HCT116 (cell line): Measurements from ENCODE around the gene ELF2. TPM values are rescaled to one million over a fixed set of nuclear protein-coding genes. Genes with fewer than 3 reads are reported as not detected.

ENCODE experiments used
- ATAC-seq: fragments of 200-7000 bp; cut with Tn5 transposase; 2 replicates; pipeline ENCODE4 v1.9.1; 2020; ENCODE audit warnings: mild to moderate bottlenecking, moderate library complexity
- BruUV-seq: library from RNA; stranded (reverse); fragments of 400-500 nt; replicated peaks from 2 replicates; lab custom pipeline; 2021; lab: Mats Ljungman, UMichigan
- CTCF ChIA-PET: fragments of 300-600 bp; sonication (Branson Sonifier 250); formaldehyde crosslinking; loops from one replicate; lab custom pipeline; 2021; ENCODE audit warnings: antibody characterized with exemption; lab: Charles Lee
- POLR2A ChIA-PET: fragments of 300-600, 350-600 bp; sonication (Branson Sonifier 250); formaldehyde crosslinking; loops from one replicate; lab custom pipeline; 2021; ENCODE audit warnings: antibody characterized with exemption; lab: Charles Lee
- RAD21 ChIA-PET, 2 experiments: fragments of 300-600 bp; sonication (Branson Sonifier 250); formaldehyde crosslinking; loops; one replicate each; lab custom pipeline; 2023; ENCODE audit warnings: low total read pairs in 2 of 2; ENCODE audit not compliant: uncharacterized antibody in 2 of 2, unreplicated experiment in 2 of 2, low non-redundant PET in 1 of 2; lab: Charles Lee
- DNase-seq: peaks from one replicate; pipeline ENCODE4 v3.0.0-alpha.2; 2010; ENCODE audit warnings: low read depth, low spot score
- H2AFZ ChIP-seq: fragments of 200-600 bp; shearing (Covaris generic), sonication (generic); 2 replicates; pipeline ENCODE4 v1.6.1; 2017; ENCODE audit warnings: low read depth, mixed run types, mixed read lengths, antibody characterized with exemption, low read length; ENCODE audit not compliant: poor library complexity, severe bottlenecking
- H3K27ac ChIP-seq: 2 replicates; pipeline ENCODE4 v1.5.1; 2012; ENCODE audit warnings: low read depth, low read length
- H3K27me3 ChIP-seq: fragments of 200-600 bp; sonication (generic); 2 replicates; pipeline ENCODE4 v1.6.1; 2016; ENCODE audit warnings: mixed run types, low read length, mixed read lengths; ENCODE audit not compliant: insufficient read depth
- H3K36me3 ChIP-seq, 2 experiments: fragments of 200-500 bp in 1 of 2; fragments of 200-600 bp in 1 of 2; sonication (Bioruptor generic) in 1 of 2; sonication (generic) in 1 of 2; 2 replicates each; pipeline versions ENCODE4 v1.5.1 to v1.6.1; 2014 to 2016; ENCODE audit warnings: low read length in 2 of 2, inconsistent platforms in 1 of 2, mixed read lengths in 1 of 2, mixed run types in 1 of 2; ENCODE audit not compliant: insufficient read depth in 2 of 2, control insufficient read depth in 1 of 2
- H3K4me1 ChIP-seq, 2 experiments: fragments of 200-600 bp in 1 of 2; sonication (generic) in 1 of 2; 2 replicates each; pipeline versions ENCODE4 v1.5.1 to v1.6.1; 2012 to 2017; ENCODE audit warnings: low read length in 2 of 2, inconsistent platforms in 1 of 2, mild to moderate bottlenecking in 1 of 2, mixed read lengths in 1 of 2, mixed run types in 1 of 2, moderate library complexity in 1 of 2; ENCODE audit not compliant: insufficient read depth in 2 of 2, control insufficient read depth in 1 of 2
- H3K4me2 ChIP-seq: fragments of 200-600 bp; sonication (generic); 2 replicates; pipeline ENCODE4 v1.6.1; 2017; ENCODE audit warnings: mixed run types, low read length, mixed read lengths
- H3K4me3 ChIP-seq, 2 experiments: fragments of 200-600 bp in 1 of 2; sonication (generic) in 1 of 2; replicated peaks in 1 of 2; 2 replicates each; pipeline ENCODE4 v1.5.1; 2011 to 2016; ENCODE audit warnings: low read length in 2 of 2, control low read depth in 1 of 2, low read depth in 1 of 2, mild to moderate bottlenecking in 1 of 2, mixed read lengths in 1 of 2, mixed run types in 1 of 2
- H3K79me2 ChIP-seq: fragments of 200-600 bp; sonication (generic); 2 replicates; pipeline ENCODE4 v1.6.1; 2017; ENCODE audit warnings: mild to moderate bottlenecking, mixed run types, low read length, moderate library complexity, mixed read lengths; ENCODE audit not compliant: insufficient read depth
- H3K9ac ChIP-seq: fragments of 200-600 bp; sonication (generic); 2 replicates; pipeline ENCODE4 v1.6.1; 2016; ENCODE audit warnings: low read length, mixed read lengths
- H3K9me2 ChIP-seq: fragments of 200-600 bp; sonication (generic), shearing (Covaris generic); 2 replicates; pipeline ENCODE4 v1.6.1; 2017; ENCODE audit warnings: mixed run types, mild to moderate bottlenecking, moderate library complexity; ENCODE audit not compliant: insufficient read depth
- H3K9me3 ChIP-seq, 2 experiments: fragments of 200-500 bp in 1 of 2; fragments of 200-600 bp in 1 of 2; sonication (Bioruptor generic) in 1 of 2; sonication (generic) in 1 of 2; 2 replicates each; pipeline ENCODE4 v1.6.1; 2014 to 2017; ENCODE audit warnings: low read length in 2 of 2, mixed read lengths in 2 of 2, inconsistent platforms in 1 of 2, low read depth in 1 of 2, mild to moderate bottlenecking in 1 of 2, mixed run types in 1 of 2, moderate library complexity in 1 of 2; ENCODE audit not compliant: control insufficient read depth in 1 of 2, insufficient read depth in 1 of 2
- H4K20me1 ChIP-seq: fragments of 200-600 bp; sonication (generic), shearing (Covaris generic); 2 replicates; pipeline ENCODE4 v1.6.1; 2017; ENCODE audit warnings: mixed run types, mild to moderate bottlenecking, moderate library complexity; ENCODE audit not compliant: insufficient read depth
- ATF3 ChIP-seq: IDR thresholded peaks from 2 replicates; pipeline ENCODE4 v1.6.1; 2012
- CTCF ChIP-seq, 3 experiments: fragments of 200-600 bp in 1 of 3; sonication (generic) in 1 of 3; IDR thresholded peaks in 2 of 3; conservative IDR thresholded peaks in 1 of 3; 2 replicates each; pipeline ENCODE4 v1.5.1; 2012 to 2017; ENCODE audit warnings: low read depth in 2 of 3, low read length in 2 of 3, antibody characterized with exemption in 1 of 3, borderline replicate concordance in 1 of 3, control low read depth in 1 of 3, mild to moderate bottlenecking in 1 of 3, mixed read lengths in 1 of 3, mixed run types in 1 of 3, moderate library complexity in 1 of 3; ENCODE audit not compliant: insufficient read depth in 1 of 3
- EZH2phosphoT487 ChIP-seq: fragments of 200-600 bp; IDR thresholded peaks from 2 replicates; pipeline ENCODE4 v1.6.1; 2018; ENCODE audit warnings: antibody characterized with exemption, borderline replicate concordance
- JUND ChIP-seq: IDR thresholded peaks from 2 replicates; pipeline ENCODE4 v1.6.1; 2012
- MAX ChIP-seq: IDR thresholded peaks from 2 replicates; pipeline ENCODE4 v1.6.1; 2012
- POLR2AphosphoS5 ChIP-seq: IDR thresholded peaks from 2 replicates; pipeline ENCODE4 v1.6.1; 2011; ENCODE audit warnings: mild to moderate bottlenecking, low read depth, low read length, moderate library complexity
- REST ChIP-seq: IDR thresholded peaks from 2 replicates; pipeline ENCODE4 v1.6.1; 2012; ENCODE audit warnings: low read depth
- SP1 ChIP-seq: IDR thresholded peaks from 2 replicates; pipeline ENCODE4 v1.6.1; 2012; ENCODE audit warnings: low read depth
- SRF ChIP-seq: IDR thresholded peaks from 2 replicates; pipeline ENCODE4 v1.6.1; 2012; ENCODE audit warnings: low read depth
- TCF7L2 ChIP-seq: IDR thresholded peaks from 2 replicates; pipeline ENCODE4 v1.7.0; 2011; ENCODE audit warnings: borderline replicate concordance, inconsistent platforms; ENCODE audit not compliant: insufficient read depth, insufficient read length; ENCODE audit errors: extremely low read depth
- YY1 ChIP-seq: IDR thresholded peaks from 2 replicates; pipeline ENCODE4 v1.6.1; 2011; ENCODE audit warnings: low read length, low read depth, moderate library complexity, mild to moderate bottlenecking; ENCODE audit not compliant: insufficient replicate concordance; ENCODE audit errors: extremely low read depth
- ZBTB33 ChIP-seq: IDR thresholded peaks from 2 replicates; pipeline ENCODE4 v1.6.1; 2011; ENCODE audit warnings: mild to moderate bottlenecking, low read length, moderate library complexity; ENCODE audit not compliant: insufficient replicate concordance; ENCODE audit errors: extremely low read depth
- ZFX ChIP-seq: fragments of 450-650 bp; IDR thresholded peaks from 2 replicates; pipeline ENCODE4 v1.6.1; 2017
- ZNF274 ChIP-seq: fragments of 200-500 bp; sonication (Bioruptor generic); IDR thresholded peaks from 2 replicates; pipeline ENCODE4 v1.6.1; 2014; ENCODE audit warnings: mild to moderate bottlenecking, low read depth, low read length, inconsistent platforms
- intact Hi-C: fragments of 100-400 bp; cut with micrococcal nuclease; formaldehyde crosslinking; loops from 2 replicates; pipeline ENCODE4 v1.10.0; 2022
- total RNA-seq: library from RNA; stranded (reverse); gene quantifications from one replicate; pipeline ENCODE4 v1.2.1, GENCODE V29; 2021; ENCODE audit not compliant: unreplicated experiment

Gene ELF2
- total RNA-seq, 1 experiment from 2014 or later: 28.2 TPM

GRCh38 chr4:139196462-139196861, 19.4 kb upstream of the ELF2 start:
- H3K4me3 ChIP-seq: no peak overlapping the region
- H3K36me3 ChIP-seq: no peaks in the 10 kb centered on the region
- no peak overlapping the region for H3K9ac ChIP-seq
- no TSS peak for BruUV-seq
- no peaks in the 10 kb centered on the region for H3K9me3 ChIP-seq
- no peaks in the 10 kb centered on the region for H3K27me3 ChIP-seq
- intact Hi-C loops: no loop called here
- no peak overlapping the region for H2AFZ ChIP-seq
- ChIA-PET RAD21 (no interaction called here), CTCF (no interaction called here), POLR2A (no interaction called here)
- no peak for ATAC-seq
- no peak for DNase-seq
- H4K20me1 ChIP-seq: no peaks in the 10 kb centered on the region
- H3K4me1 ChIP-seq: no peaks in the 10 kb centered on the region
- TF ChIP-seq REST: no peak
- no peak for TF ChIP-seq TCF7L2
- no peak for TF ChIP-seq ATF3
- TF ChIP-seq POLR2AphosphoS5: no peak
- TF ChIP-seq ZBTB33: no peak
- no peak for TF ChIP-seq ZNF274
- no peak for TF ChIP-seq CTCF (IDR thresholded peaks at IDR 0.05 in 2 of 3, conservative IDR thresholded peaks at IDR 0.05 in 1 of 3; ENCODE audit: borderline replicate concordance in 1 of 3, insufficient read depth in 1 of 3, low read depth in 2 of 3, low read length in 2 of 3)
- no peak for TF ChIP-seq SP1
- TF ChIP-seq YY1: no peak
- TF ChIP-seq SRF: no peak
- no peak for TF ChIP-seq ZFX
- no peak for TF ChIP-seq MAX
- TF ChIP-seq JUND: no peak
- no peak for TF ChIP-seq EZH2phosphoT487
- H3K27ac ChIP-seq: no peak overlapping the region
- no peaks in the 10 kb centered on the region for H3K9me2 ChIP-seq
- H3K79me2 ChIP-seq: no peaks in the 10 kb centered on the region
- H3K4me2 ChIP-seq: no peak overlapping the region
